H9 (cell line): ENCODE results near the gene GPR62. TPM values are rescaled to one million over a fixed set of nuclear protein-coding genes. Genes with fewer than 3 reads are reported as not detected.

ENCODE experiments used
- DNase-seq: peaks from one replicate; pipeline ENCODE4 v3.0.0-alpha.2; 2017
- H2AFZ ChIP-seq: one replicate; pipeline ENCODE4 v1.6.1; 2013; ENCODE audit warnings: mild to moderate bottlenecking, low read length, control low read depth, moderate library complexity
- H2AK5ac ChIP-seq: 2 replicates; pipeline ENCODE4 v1.6.1; 2013; ENCODE audit warnings: low read length, control low read depth, mixed read lengths; ENCODE audit not compliant: insufficient read length
- H2BK120ac ChIP-seq: one replicate; pipeline ENCODE4 v1.6.1; 2013; ENCODE audit warnings: low read depth, mild to moderate bottlenecking, low read length, control low read depth, inconsistent platforms; ENCODE audit not compliant: poor library complexity, severe bottlenecking
- H2BK12ac ChIP-seq: 2 replicates; pipeline ENCODE4 v1.6.1; 2013; ENCODE audit warnings: low read length, control low read depth, mixed read lengths, low read depth; ENCODE audit not compliant: insufficient read length
- H2BK15ac ChIP-seq: 2 replicates; pipeline ENCODE4 v1.6.1; 2013; ENCODE audit warnings: low read depth, low read length, control low read depth
- H2BK20ac ChIP-seq: one replicate; pipeline ENCODE4 v1.6.1; 2013; ENCODE audit warnings: low read depth, mild to moderate bottlenecking, low read length, control low read depth, inconsistent platforms; ENCODE audit not compliant: poor library complexity, severe bottlenecking
- H2BK5ac ChIP-seq: 2 replicates; pipeline ENCODE4 v1.6.1; 2013; ENCODE audit warnings: low read length, control low read depth, mixed read lengths; ENCODE audit not compliant: insufficient read length
- H3K14ac ChIP-seq: 2 replicates; pipeline ENCODE4 v1.6.1; 2013; ENCODE audit warnings: low read length, control low read depth; ENCODE audit not compliant: insufficient read depth
- H3K18ac ChIP-seq: 2 replicates; pipeline ENCODE4 v1.6.1; 2013; ENCODE audit warnings: low read depth, mild to moderate bottlenecking, mixed read lengths, low read length, control low read depth; ENCODE audit not compliant: insufficient read length
- H3K23ac ChIP-seq: 2 replicates; pipeline ENCODE4 v1.6.1; 2013; ENCODE audit warnings: low read length, control low read depth, mixed read lengths, low read depth; ENCODE audit not compliant: insufficient read length
- H3K23me2 ChIP-seq: 2 replicates; pipeline ENCODE4 v1.6.1; 2013; ENCODE audit warnings: low read depth, mild to moderate bottlenecking, mixed read lengths, low read length, control low read depth; ENCODE audit not compliant: insufficient read length, poor library complexity, severe bottlenecking
- H3K27ac ChIP-seq: 2 replicates; pipeline ENCODE4 v1.5.1; 2013; ENCODE audit warnings: low read length, control low read depth, mixed read lengths, low read depth; ENCODE audit not compliant: insufficient read length
- H3K27me3 ChIP-seq: 2 replicates; pipeline ENCODE4 v1.6.1; 2013; ENCODE audit warnings: low read length, control low read depth, inconsistent platforms; ENCODE audit not compliant: insufficient read depth
- H3K4ac ChIP-seq: 2 replicates; pipeline ENCODE4 v1.6.1; 2013; ENCODE audit warnings: low read depth, mild to moderate bottlenecking, control low read depth, inconsistent platforms, low read length, moderate library complexity
- H3K4me1 ChIP-seq: 2 replicates; pipeline ENCODE4 v1.6.1; 2013; ENCODE audit warnings: low read length, control low read depth, inconsistent platforms; ENCODE audit not compliant: insufficient read depth
- H3K4me2 ChIP-seq: 2 replicates; pipeline ENCODE4 v1.6.1; 2013; ENCODE audit warnings: low read length, control low read depth, mixed read lengths; ENCODE audit not compliant: insufficient read length, insufficient read depth
- H3K56ac ChIP-seq: 2 replicates; pipeline ENCODE4 v1.6.1; 2013; ENCODE audit warnings: low read depth, mild to moderate bottlenecking, mixed read lengths, low read length, control low read depth; ENCODE audit not compliant: insufficient read length
- H3K79me1 ChIP-seq: 2 replicates; pipeline ENCODE4 v1.6.1; 2013; ENCODE audit warnings: low read depth, mild to moderate bottlenecking, moderate library complexity, low read length, control low read depth, inconsistent platforms; ENCODE audit not compliant: insufficient read depth, poor library complexity, severe bottlenecking
- H3K79me2 ChIP-seq: 2 replicates; pipeline ENCODE4 v1.6.1; 2013; ENCODE audit warnings: low read length, control low read depth, inconsistent platforms; ENCODE audit not compliant: insufficient read depth
- H3K9ac ChIP-seq: 2 replicates; pipeline ENCODE4 v1.6.1; 2013; ENCODE audit warnings: low read length, control low read depth, mixed read lengths; ENCODE audit not compliant: insufficient read length; ENCODE audit errors: extremely low read depth
- H3K9me3 ChIP-seq: one replicate; pipeline ENCODE4 v1.6.1; 2013; ENCODE audit warnings: low read depth, low read length, inconsistent platforms; ENCODE audit not compliant: control insufficient read depth
- H3T11ph ChIP-seq: one replicate; pipeline ENCODE4 v1.6.1; 2013; ENCODE audit warnings: mild to moderate bottlenecking, low read length, control low read depth, inconsistent platforms
- H4K20me1 ChIP-seq: one replicate; pipeline ENCODE4 v1.6.1; 2013; ENCODE audit not compliant: control insufficient read depth, insufficient read length, insufficient read depth
- H4K5ac ChIP-seq: 2 replicates; pipeline ENCODE4 v1.6.1; 2013; ENCODE audit warnings: low read depth, mild to moderate bottlenecking, mixed read lengths, low read length, control low read depth; ENCODE audit not compliant: insufficient read length
- H4K8ac ChIP-seq: replicated peaks from 2 replicates; pipeline ENCODE4 v1.6.1; 2013; ENCODE audit warnings: low read length, control low read depth, mixed read lengths, low read depth; ENCODE audit not compliant: insufficient read length
- H4K91ac ChIP-seq: 2 replicates; pipeline ENCODE4 v1.6.1; 2013; ENCODE audit warnings: low read depth, mild to moderate bottlenecking, moderate library complexity, mixed read lengths, low read length, control low read depth; ENCODE audit not compliant: insufficient read length
- H3K27ac Mint-ChIP-seq, 3 experiments: 2 replicates in 2 of 3; 3 replicates in 1 of 3; pipeline ENCODE4 v1.8.0; 2020 to 2021; ENCODE audit warnings: mixed read lengths in 3 of 3, mild to moderate bottlenecking in 1 of 3, moderate library complexity in 1 of 3
- H3K27me3 Mint-ChIP-seq: 2 replicates; pipeline ENCODE4 v1.8.0; 2021; ENCODE audit warnings: low read depth, mild to moderate bottlenecking, moderate library complexity, mixed read lengths
- H3K36me3 Mint-ChIP-seq, 3 experiments: 2 replicates in 2 of 3; 3 replicates in 1 of 3; pipeline ENCODE4 v1.8.0; 2020 to 2021; ENCODE audit warnings: low read depth in 3 of 3, mixed read lengths in 3 of 3; ENCODE audit not compliant: insufficient read depth in 1 of 3
- H3K4me1 Mint-ChIP-seq, 2 experiments: 2 replicates each; pipeline ENCODE4 v1.8.0; 2020; ENCODE audit warnings: mixed read lengths in 2 of 2
- H3K4me3 Mint-ChIP-seq, 2 experiments: 2 replicates in 1 of 2; 3 replicates in 1 of 2; pipeline ENCODE4 v1.8.0; 2020 to 2021; ENCODE audit warnings: mild to moderate bottlenecking in 2 of 2, mixed read lengths in 2 of 2, moderate library complexity in 1 of 2
- H3K9me3 Mint-ChIP-seq, 2 experiments: 2 replicates in 1 of 2; 3 replicates in 1 of 2; pipeline ENCODE4 v1.8.0; 2020; ENCODE audit warnings: mild to moderate bottlenecking in 2 of 2, mixed read lengths in 2 of 2, moderate library complexity in 1 of 2
- WGBS: extraction: QIAGEN DNeasy Blood & Tissue Kit; methylation state at CpG from one replicate; pipeline ENCODE4 v1.1.7; 2013; ENCODE audit warnings: missing lambda C conversion rate, low lambda C conversion rate, mixed read lengths; ENCODE audit not compliant: insufficient read length; ENCODE audit errors: extremely low coverage; 5-methylcytosine and 5-hydroxymethylcytosine counted together
- total RNA-seq: library from RNA; stranded (reverse); gene quantifications from 2 replicates; pipeline ENCODE4 v1.2.1, GENCODE V29; 2021
- TF ChIP-seq, protein P1 (sequence below): fragments of 200-600 bp; sonication (generic); conservative IDR thresholded peaks from 3 replicates; pipeline ENCODE4 v1.8.0; 2021; ENCODE audit warnings: antibody characterized with exemption, mild to moderate bottlenecking

The GPR62 gene
- total RNA-seq, 1 experiment from 2014 or later = 0.13 TPM

DNA sequence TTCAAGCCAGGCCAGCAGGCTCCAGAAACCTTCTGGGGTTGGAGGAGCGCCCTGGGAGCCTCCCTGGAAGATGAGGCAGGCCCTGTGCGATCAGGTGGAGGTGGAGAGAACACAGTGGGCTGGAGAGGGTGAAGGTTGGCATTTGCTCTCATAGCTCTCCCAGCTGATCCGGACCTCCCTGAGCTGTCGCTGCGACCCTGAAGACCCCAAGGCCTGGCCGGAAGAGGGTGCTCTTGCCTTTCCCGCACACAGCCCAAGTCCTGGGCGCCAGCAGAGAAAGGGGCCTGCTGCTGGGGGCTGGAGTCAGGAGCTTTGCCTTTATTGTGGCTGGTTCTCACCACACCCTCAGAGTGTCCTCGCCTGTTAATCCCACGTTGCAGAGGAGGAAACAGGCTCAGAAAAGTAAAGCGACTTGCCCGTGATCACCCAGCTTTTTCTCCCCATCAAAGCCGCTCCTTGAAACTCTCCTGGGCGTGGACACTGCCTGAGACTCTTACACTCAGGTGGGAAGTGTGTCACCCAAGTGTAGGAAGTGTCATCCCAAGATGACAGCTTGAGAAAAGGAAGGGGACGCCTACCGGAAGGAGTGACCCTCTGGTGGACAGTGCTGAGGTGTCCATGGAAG, 49.1 kb downstream of the GPR62 start:
- Histone ChIP-seq H3T11ph (no peak overlapping the region), H3K56ac (no peak overlapping the region), H3K9me3 (no peaks in the 10 kb centered on the region), H4K20me1 (no peaks in the 10 kb centered on the region), H3K79me2 (no peaks in the 10 kb centered on the region), H3K14ac (no peak overlapping the region), H3K23me2 (no peaks in the 10 kb centered on the region), H3K27ac (no peak overlapping the region), H4K5ac (no peak overlapping the region), H2BK15ac (no peak overlapping the region), H3K4ac (no peak overlapping the region), H2AK5ac (no peak overlapping the region), H3K18ac (no peak overlapping the region), H2BK120ac (no peak overlapping the region), H3K79me1 (no peaks in the 10 kb centered on the region), H3K23ac (no peak overlapping the region), H3K27me3 (no peaks in the 10 kb centered on the region), H3K4me2 (no peak overlapping the region), H4K8ac (no peak overlapping the region), H3K4me1 (peaks cover 15% of the 10 kb centered on the region; the same call in 1 of the 2 replicates), H2BK12ac (no peak overlapping the region), H3K9ac (no peak overlapping the region), H4K91ac (no peak overlapping the region), H2AFZ (no peak overlapping the region), H2BK20ac (no peak overlapping the region), H2BK5ac (no peak overlapping the region)
- no CpG with 5 or more reads among the region's 16 CpGs for WGBS
- Mint-ChIP-seq H3K27ac (peak overlapping the region in 1 of 3 experiments; percentile 41; a peak in 3 of 7 replicates), H3K4me3 (no peak overlapping the region), H3K4me1 (peaks cover 51 to 60% of the 10 kb centered on the region in 2 experiments), H3K36me3 (no peaks in the 10 kb centered on the region; a peak in 1 of 7 replicates), H3K9me3 (no peaks in the 10 kb centered on the region), H3K27me3 (peaks cover 4% of the 10 kb centered on the region)
- TF ChIP-seq, protein P1, sequence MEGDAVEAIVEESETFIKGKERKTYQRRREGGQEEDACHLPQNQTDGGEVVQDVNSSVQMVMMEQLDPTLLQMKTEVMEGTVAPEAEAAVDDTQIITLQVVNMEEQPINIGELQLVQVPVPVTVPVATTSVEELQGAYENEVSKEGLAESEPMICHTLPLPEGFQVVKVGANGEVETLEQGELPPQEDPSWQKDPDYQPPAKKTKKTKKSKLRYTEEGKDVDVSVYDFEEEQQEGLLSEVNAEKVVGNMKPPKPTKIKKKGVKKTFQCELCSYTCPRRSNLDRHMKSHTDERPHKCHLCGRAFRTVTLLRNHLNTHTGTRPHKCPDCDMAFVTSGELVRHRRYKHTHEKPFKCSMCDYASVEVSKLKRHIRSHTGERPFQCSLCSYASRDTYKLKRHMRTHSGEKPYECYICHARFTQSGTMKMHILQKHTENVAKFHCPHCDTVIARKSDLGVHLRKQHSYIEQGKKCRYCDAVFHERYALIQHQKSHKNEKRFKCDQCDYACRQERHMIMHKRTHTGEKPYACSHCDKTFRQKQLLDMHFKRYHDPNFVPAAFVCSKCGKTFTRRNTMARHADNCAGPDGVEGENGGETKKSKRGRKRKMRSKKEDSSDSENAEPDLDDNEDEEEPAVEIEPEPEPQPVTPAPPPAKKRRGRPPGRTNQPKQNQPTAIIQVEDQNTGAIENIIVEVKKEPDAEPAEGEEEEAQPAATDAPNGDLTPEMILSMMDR = peak; percentile 79
- DNase-seq = peak; percentile 82
